WTC11 (cell line): Measurements from ENCODE around the gene TMEM131L. TPM values are rescaled to one million over a fixed set of nuclear protein-coding genes. Genes with fewer than 3 reads are reported as not detected.

ENCODE experiments used
- ATAC-seq: fragments of 200-7000 bp; cut with Tn5 transposase; 2 replicates; pipeline ENCODE4 v1.10.0; 2021; ENCODE audit warnings: mild to moderate bottlenecking, moderate library complexity
- CTCF ChIA-PET: fragments of 300-600 bp; sonication (Branson Sonifier 250); formaldehyde crosslinking; loops from one replicate; lab custom pipeline; 2021; ENCODE audit warnings: antibody characterized with exemption; lab: Charles Lee
- POLR2A ChIA-PET: fragments of 350-600 bp; sonication (Branson Sonifier 250); formaldehyde crosslinking; loops from one replicate; lab custom pipeline; 2021; ENCODE audit warnings: antibody characterized with exemption; lab: Charles Lee
- DNase-seq: peaks from one replicate; pipeline ENCODE4 v3.0.0; 2021; ENCODE audit warnings: low spot score
- H3K27ac Mint-ChIP-seq: 2 replicates; pipeline ENCODE4 v1.8.0; 2021; ENCODE audit warnings: mixed read lengths
- H3K27me3 Mint-ChIP-seq: 2 replicates; pipeline ENCODE4 v1.8.0; 2021; ENCODE audit warnings: low read depth, mild to moderate bottlenecking, moderate library complexity, mixed read lengths
- H3K36me3 Mint-ChIP-seq: 2 replicates; pipeline ENCODE4 v1.8.0; 2021; ENCODE audit warnings: mixed read lengths
- H3K4me1 Mint-ChIP-seq: 2 replicates; pipeline ENCODE4 v1.8.0; 2022; ENCODE audit warnings: mixed read lengths
- H3K4me3 Mint-ChIP-seq: 2 replicates; pipeline ENCODE4 v1.8.0; 2021; ENCODE audit warnings: mild to moderate bottlenecking, moderate library complexity, mixed read lengths
- H3K9me3 Mint-ChIP-seq: 2 replicates; pipeline ENCODE4 v1.8.0; 2021; ENCODE audit warnings: mixed read lengths
- AFF4 ChIP-seq: sonication (generic); formaldehyde crosslinking; IDR thresholded peaks from 2 replicates; pipeline ENCODE4 v1.8.1; 2023; ENCODE audit warnings: mild to moderate bottlenecking, missing genetic modification reagents, borderline replicate concordance
- CBFB ChIP-seq: sonication (generic); formaldehyde crosslinking; IDR thresholded peaks from 2 replicates; pipeline ENCODE4 v1.8.1; 2022; ENCODE audit warnings: mild to moderate bottlenecking, low read depth, missing genetic modification reagents
- CREB1 ChIP-seq: sonication (generic); formaldehyde crosslinking; IDR thresholded peaks from 2 replicates; pipeline ENCODE4 v1.8.0; 2023; ENCODE audit warnings: mild to moderate bottlenecking, missing genetic modification reagents
- IRF2 ChIP-seq: sonication (generic); formaldehyde crosslinking; IDR thresholded peaks from 2 replicates; pipeline ENCODE4 v1.8.0; 2022; ENCODE audit warnings: low read depth, missing genetic modification reagents, borderline replicate concordance
- NFE2L1 ChIP-seq: sonication (generic); formaldehyde crosslinking; IDR thresholded peaks from 2 replicates; pipeline ENCODE4 v1.8.1; 2023; ENCODE audit warnings: missing genetic modification reagents
- STAT6 ChIP-seq: sonication (generic); formaldehyde crosslinking; conservative IDR thresholded peaks from 2 replicates; pipeline ENCODE4 v1.8.1; 2023; ENCODE audit warnings: mild to moderate bottlenecking, low read depth, missing genetic modification reagents, moderate library complexity
- TCF7 ChIP-seq: sonication (generic); formaldehyde crosslinking; IDR thresholded peaks from 2 replicates; pipeline ENCODE4 v1.8.0; 2022; ENCODE audit warnings: mild to moderate bottlenecking, low read depth, missing genetic modification reagents, moderate library complexity
- ZNF416 ChIP-seq: fragments of 250-450 bp; sonication (Bioruptor Pico); IDR thresholded peaks from 2 replicates; pipeline ENCODE4 v1.9.0; 2021; ENCODE audit warnings: mild to moderate bottlenecking, inconsistent platforms
- total RNA-seq: library from RNA; stranded (reverse); gene quantifications from 3 replicates; pipeline ENCODE4 v1.2.3, GENCODE V29; 2021
- TF ChIP-seq, protein P1 (sequence below): sonication (generic); formaldehyde crosslinking; IDR thresholded peaks from 2 replicates; pipeline ENCODE4 v1.8.0; 2023; ENCODE audit warnings: missing genetic modification reagents
- TF ChIP-seq, protein P2 (sequence below): sonication (generic); formaldehyde crosslinking; IDR thresholded peaks from 2 replicates; pipeline ENCODE4 v1.8.0; 2023; ENCODE audit warnings: missing genetic modification reagents, mild to moderate bottlenecking, borderline replicate concordance
- TF ChIP-seq, protein P3 (sequence below): sonication (generic); formaldehyde crosslinking; IDR thresholded peaks from 2 replicates; pipeline ENCODE4 v1.8.1; 2022; ENCODE audit warnings: low read depth, mild to moderate bottlenecking, moderate library complexity, missing genetic modification reagents, borderline replicate concordance

The TMEM131L gene
- total RNA-seq, 1 experiment from 2014 or later, result 26.7 TPM

GRCh38 chr4:153529646-153530045 is 63.5 kb downstream of the TMEM131L start:
- Mint-ChIP-seq H3K9me3 (peaks cover 4% of the 10 kb centered on the region), H3K27me3 (no peaks in the 10 kb centered on the region), H3K4me3 (no peak overlapping the region), H3K4me1 (peaks cover 38% of the 10 kb centered on the region), H3K36me3 (peaks cover 6% of the 10 kb centered on the region), H3K27ac (no peak overlapping the region)
- no peak for TF ChIP-seq STAT6 (CRISPR knock-in tag)
- TF ChIP-seq NFE2L1 (CRISPR knock-in tag), result no peak
- no peak for TF ChIP-seq CBFB
- TF ChIP-seq, protein P1, sequence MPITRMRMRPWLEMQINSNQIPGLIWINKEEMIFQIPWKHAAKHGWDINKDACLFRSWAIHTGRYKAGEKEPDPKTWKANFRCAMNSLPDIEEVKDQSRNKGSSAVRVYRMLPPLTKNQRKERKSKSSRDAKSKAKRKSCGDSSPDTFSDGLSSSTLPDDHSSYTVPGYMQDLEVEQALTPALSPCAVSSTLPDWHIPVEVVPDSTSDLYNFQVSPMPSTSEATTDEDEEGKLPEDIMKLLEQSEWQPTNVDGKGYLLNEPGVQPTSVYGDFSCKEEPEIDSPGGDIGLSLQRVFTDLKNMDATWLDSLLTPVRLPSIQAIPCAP, result no peak
- no peak for TF ChIP-seq ZNF416 (CRISPR knock-in tag)
- TF ChIP-seq, protein P2, sequence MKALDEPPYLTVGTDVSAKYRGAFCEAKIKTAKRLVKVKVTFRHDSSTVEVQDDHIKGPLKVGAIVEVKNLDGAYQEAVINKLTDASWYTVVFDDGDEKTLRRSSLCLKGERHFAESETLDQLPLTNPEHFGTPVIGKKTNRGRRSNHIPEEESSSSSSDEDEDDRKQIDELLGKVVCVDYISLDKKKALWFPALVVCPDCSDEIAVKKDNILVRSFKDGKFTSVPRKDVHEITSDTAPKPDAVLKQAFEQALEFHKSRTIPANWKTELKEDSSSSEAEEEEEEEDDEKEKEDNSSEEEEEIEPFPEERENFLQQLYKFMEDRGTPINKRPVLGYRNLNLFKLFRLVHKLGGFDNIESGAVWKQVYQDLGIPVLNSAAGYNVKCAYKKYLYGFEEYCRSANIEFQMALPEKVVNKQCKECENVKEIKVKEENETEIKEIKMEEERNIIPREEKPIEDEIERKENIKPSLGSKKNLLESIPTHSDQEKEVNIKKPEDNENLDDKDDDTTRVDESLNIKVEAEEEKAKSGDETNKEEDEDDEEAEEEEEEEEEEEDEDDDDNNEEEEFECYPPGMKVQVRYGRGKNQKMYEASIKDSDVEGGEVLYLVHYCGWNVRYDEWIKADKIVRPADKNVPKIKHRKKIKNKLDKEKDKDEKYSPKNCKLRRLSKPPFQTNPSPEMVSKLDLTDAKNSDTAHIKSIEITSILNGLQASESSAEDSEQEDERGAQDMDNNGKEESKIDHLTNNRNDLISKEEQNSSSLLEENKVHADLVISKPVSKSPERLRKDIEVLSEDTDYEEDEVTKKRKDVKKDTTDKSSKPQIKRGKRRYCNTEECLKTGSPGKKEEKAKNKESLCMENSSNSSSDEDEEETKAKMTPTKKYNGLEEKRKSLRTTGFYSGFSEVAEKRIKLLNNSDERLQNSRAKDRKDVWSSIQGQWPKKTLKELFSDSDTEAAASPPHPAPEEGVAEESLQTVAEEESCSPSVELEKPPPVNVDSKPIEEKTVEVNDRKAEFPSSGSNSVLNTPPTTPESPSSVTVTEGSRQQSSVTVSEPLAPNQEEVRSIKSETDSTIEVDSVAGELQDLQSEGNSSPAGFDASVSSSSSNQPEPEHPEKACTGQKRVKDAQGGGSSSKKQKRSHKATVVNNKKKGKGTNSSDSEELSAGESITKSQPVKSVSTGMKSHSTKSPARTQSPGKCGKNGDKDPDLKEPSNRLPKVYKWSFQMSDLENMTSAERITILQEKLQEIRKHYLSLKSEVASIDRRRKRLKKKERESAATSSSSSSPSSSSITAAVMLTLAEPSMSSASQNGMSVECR (CRISPR knock-in tag), result no peak
- TF ChIP-seq, protein P3, sequence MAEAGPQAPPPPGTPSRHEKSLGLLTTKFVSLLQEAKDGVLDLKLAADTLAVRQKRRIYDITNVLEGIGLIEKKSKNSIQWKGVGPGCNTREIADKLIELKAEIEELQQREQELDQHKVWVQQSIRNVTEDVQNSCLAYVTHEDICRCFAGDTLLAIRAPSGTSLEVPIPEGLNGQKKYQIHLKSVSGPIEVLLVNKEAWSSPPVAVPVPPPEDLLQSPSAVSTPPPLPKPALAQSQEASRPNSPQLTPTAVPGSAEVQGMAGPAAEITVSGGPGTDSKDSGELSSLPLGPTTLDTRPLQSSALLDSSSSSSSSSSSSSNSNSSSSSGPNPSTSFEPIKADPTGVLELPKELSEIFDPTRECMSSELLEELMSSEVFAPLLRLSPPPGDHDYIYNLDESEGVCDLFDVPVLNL (CRISPR knock-in tag), result no peak
- ChIA-PET POLR2A (no interaction called here), CTCF (no interaction called here)
- DNase-seq (no peak), ATAC-seq (no peak)

DNA sequence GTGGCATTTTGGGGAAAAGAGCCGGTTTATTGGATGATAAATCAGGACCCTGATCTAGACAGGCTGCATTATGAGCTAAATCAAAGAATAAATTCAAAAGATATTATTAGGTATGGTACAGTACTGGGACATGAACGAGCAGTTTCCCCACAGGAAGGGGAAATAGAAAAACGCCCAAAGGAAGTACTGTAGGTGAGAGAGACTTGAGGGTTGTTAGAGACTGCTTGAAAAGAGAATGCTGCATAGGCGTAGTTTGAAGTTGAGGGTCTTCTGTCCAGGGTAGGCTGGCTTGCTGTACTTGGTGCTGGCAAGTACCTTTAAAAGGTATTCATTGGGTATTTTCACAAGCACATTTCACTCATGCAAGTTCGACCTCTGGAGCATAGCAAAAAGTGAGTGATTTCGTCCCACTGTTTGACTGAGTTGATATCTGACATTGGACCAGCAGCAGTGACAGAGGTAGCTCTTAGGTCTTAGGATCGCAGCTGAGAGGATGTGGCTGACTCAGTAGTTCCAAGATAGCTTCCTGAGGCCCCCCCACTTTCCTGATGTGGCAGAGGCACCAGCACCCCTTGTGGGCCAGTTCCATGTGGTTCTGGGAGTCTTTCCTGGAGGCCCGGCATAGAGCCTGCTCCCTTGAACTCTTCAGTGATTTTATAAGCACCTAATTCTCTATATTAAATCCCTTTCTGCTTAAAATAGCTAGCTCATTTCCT is 64.3 kb downstream of the TMEM131L start:
- Mint-ChIP-seq H3K36me3 (peaks cover 6% of the 10 kb centered on the region), H3K4me3 (no peak overlapping the region), H3K4me1 (peaks cover 46% of the 10 kb centered on the region), H3K27ac (no peak overlapping the region), H3K27me3 (no peaks in the 10 kb centered on the region), H3K9me3 (peaks cover 4% of the 10 kb centered on the region)
- DNase-seq (no peak), ATAC-seq (no peak; the same call in 1 of the 2 replicates)
- TF ChIP-seq IRF2 (no peak), TCF7 (CRISPR knock-in tag) (no peak), AFF4 (CRISPR knock-in tag) (no peak), CREB1 (CRISPR knock-in tag) (no peak), ZNF416 (CRISPR knock-in tag) (no peak)
- TF ChIP-seq, protein P3 (CRISPR knock-in tag), result no peak
- POLR2A ChIA-PET, result interaction anchor here (2.0 kb wide), 1 partner anchor 12 kb away, joined by 5 read pairs; no protein-coding TSS in a partner anchor
- CTCF ChIA-PET, result interaction anchor here (1.0 to 2.2 kb wide), 5 partner anchors 13 to 220 kb away, joined by 3 to 9 read pairs (median 4); no protein-coding TSS in a partner anchor
